Activated CD4-positive, alpha-beta T cell treated with anti-CD3 and anti-CD28 coated beads, Interleukin-2, Interleukin-6, amounts not matched to agents 100 ng/mL and 50 ng/mL, durations not matched to agents 16 hours and 8 hours (primary cell): ENCODE measurements around the gene HSBP1.

Experiments used
- DNase-seq: peaks from one replicate; pipeline ENCODE4 v3.0.0-alpha.2; 2020

The HSBP1 gene

GRCh38 chr16:83840060-83840617 lies 32.4 kb downstream of the HSBP1 start:
- no peak for DNase-seq

- DNase-seq, result no peak
Measured at GRCh38 chr16:83842291-83842690, 34.5 kb downstream of the HSBP1 start.

- no peak for DNase-seq
Measured at GRCh38 chr16:83842756-83843507, 35.2 kb downstream of the HSBP1 start.

- no peak for DNase-seq
Measured at GRCh38 chr16:83843657-83844056, 35.9 kb downstream of the HSBP1 start.

GRCh38 chr16:83845263-83845662 lies 37.5 kb downstream of the HSBP1 start:
- DNase-seq, result no peak

GRCh38 chr16:83847371-83848225 lies 39.8 kb downstream of the HSBP1 start:
- no peak for DNase-seq

GRCh38 chr16:83849421-83849820 lies 41.6 kb downstream of the HSBP1 start:
- no peak for DNase-seq

- DNase-seq, result no peak
Measured at GRCh38 chr16:83850947-83851346, 43.2 kb downstream of the HSBP1 start.

- DNase-seq, result no peak
Measured at GRCh38 chr16:83851473-83851872, 43.7 kb downstream of the HSBP1 start.

- DNase-seq, result no peak
Measured at GRCh38 chr16:83852774-83853173, 45.0 kb downstream of the HSBP1 start.

- no peak for DNase-seq
Measured at GRCh38 chr16:83853834-83854233, 46.1 kb downstream of the HSBP1 start.

GRCh38 chr16:83854420-83854819 lies 46.6 kb downstream of the HSBP1 start:
- no peak for DNase-seq

GRCh38 chr16:83856792-83857191 lies 49.0 kb downstream of the HSBP1 start:
- no peak for DNase-seq

- DNase-seq, result no peak
Measured at GRCh38 chr16:83859265-83859664, 51.5 kb downstream of the HSBP1 start.

- no peak for DNase-seq
Measured at GRCh38 chr16:83862661-83863060, 54.9 kb downstream of the HSBP1 start.

- no peak for DNase-seq
Measured at GRCh38 chr16:83863682-83864081, 55.9 kb downstream of the HSBP1 start.
